H9 (cell line): ENCODE data around the gene BRSK2. TPM values are rescaled to one million over a fixed set of nuclear protein-coding genes. Genes with fewer than 3 reads are reported as not detected.

Experiments used
- DNase-seq: peaks from one replicate; pipeline ENCODE4 v3.0.0-alpha.2; 2017
- H2AFZ ChIP-seq: one replicate; pipeline ENCODE4 v1.6.1; 2013; ENCODE audit warnings: mild to moderate bottlenecking, low read length, control low read depth, moderate library complexity
- H2AK5ac ChIP-seq: 2 replicates; pipeline ENCODE4 v1.6.1; 2013; ENCODE audit warnings: low read length, control low read depth, mixed read lengths; ENCODE audit not compliant: insufficient read length
- H2BK120ac ChIP-seq: one replicate; pipeline ENCODE4 v1.6.1; 2013; ENCODE audit warnings: low read depth, mild to moderate bottlenecking, low read length, control low read depth, inconsistent platforms; ENCODE audit not compliant: poor library complexity, severe bottlenecking
- H2BK12ac ChIP-seq: 2 replicates; pipeline ENCODE4 v1.6.1; 2013; ENCODE audit warnings: low read length, control low read depth, mixed read lengths, low read depth; ENCODE audit not compliant: insufficient read length
- H2BK15ac ChIP-seq: 2 replicates; pipeline ENCODE4 v1.6.1; 2013; ENCODE audit warnings: low read depth, low read length, control low read depth
- H2BK20ac ChIP-seq: one replicate; pipeline ENCODE4 v1.6.1; 2013; ENCODE audit warnings: low read depth, mild to moderate bottlenecking, low read length, control low read depth, inconsistent platforms; ENCODE audit not compliant: poor library complexity, severe bottlenecking
- H2BK5ac ChIP-seq: 2 replicates; pipeline ENCODE4 v1.6.1; 2013; ENCODE audit warnings: low read length, control low read depth, mixed read lengths; ENCODE audit not compliant: insufficient read length
- H3K14ac ChIP-seq: 2 replicates; pipeline ENCODE4 v1.6.1; 2013; ENCODE audit warnings: low read length, control low read depth; ENCODE audit not compliant: insufficient read depth
- H3K18ac ChIP-seq: 2 replicates; pipeline ENCODE4 v1.6.1; 2013; ENCODE audit warnings: low read depth, mild to moderate bottlenecking, mixed read lengths, low read length, control low read depth; ENCODE audit not compliant: insufficient read length
- H3K23ac ChIP-seq: 2 replicates; pipeline ENCODE4 v1.6.1; 2013; ENCODE audit warnings: low read length, control low read depth, mixed read lengths, low read depth; ENCODE audit not compliant: insufficient read length
- H3K23me2 ChIP-seq: 2 replicates; pipeline ENCODE4 v1.6.1; 2013; ENCODE audit warnings: low read depth, mild to moderate bottlenecking, mixed read lengths, low read length, control low read depth; ENCODE audit not compliant: insufficient read length, poor library complexity, severe bottlenecking
- H3K27ac ChIP-seq: 2 replicates; pipeline ENCODE4 v1.5.1; 2013; ENCODE audit warnings: low read length, control low read depth, mixed read lengths, low read depth; ENCODE audit not compliant: insufficient read length
- H3K27me3 ChIP-seq: 2 replicates; pipeline ENCODE4 v1.6.1; 2013; ENCODE audit warnings: low read length, control low read depth, inconsistent platforms; ENCODE audit not compliant: insufficient read depth
- H3K4ac ChIP-seq: 2 replicates; pipeline ENCODE4 v1.6.1; 2013; ENCODE audit warnings: low read depth, mild to moderate bottlenecking, control low read depth, inconsistent platforms, low read length, moderate library complexity
- H3K4me1 ChIP-seq: 2 replicates; pipeline ENCODE4 v1.6.1; 2013; ENCODE audit warnings: low read length, control low read depth, inconsistent platforms; ENCODE audit not compliant: insufficient read depth
- H3K4me2 ChIP-seq: 2 replicates; pipeline ENCODE4 v1.6.1; 2013; ENCODE audit warnings: low read length, control low read depth, mixed read lengths; ENCODE audit not compliant: insufficient read length, insufficient read depth
- H3K56ac ChIP-seq: 2 replicates; pipeline ENCODE4 v1.6.1; 2013; ENCODE audit warnings: low read depth, mild to moderate bottlenecking, mixed read lengths, low read length, control low read depth; ENCODE audit not compliant: insufficient read length
- H3K79me1 ChIP-seq: 2 replicates; pipeline ENCODE4 v1.6.1; 2013; ENCODE audit warnings: low read depth, mild to moderate bottlenecking, moderate library complexity, low read length, control low read depth, inconsistent platforms; ENCODE audit not compliant: insufficient read depth, poor library complexity, severe bottlenecking
- H3K79me2 ChIP-seq: 2 replicates; pipeline ENCODE4 v1.6.1; 2013; ENCODE audit warnings: low read length, control low read depth, inconsistent platforms; ENCODE audit not compliant: insufficient read depth
- H3K9ac ChIP-seq: 2 replicates; pipeline ENCODE4 v1.6.1; 2013; ENCODE audit warnings: low read length, control low read depth, mixed read lengths; ENCODE audit not compliant: insufficient read length; ENCODE audit errors: extremely low read depth
- H3K9me3 ChIP-seq: one replicate; pipeline ENCODE4 v1.6.1; 2013; ENCODE audit warnings: low read depth, low read length, inconsistent platforms; ENCODE audit not compliant: control insufficient read depth
- H3T11ph ChIP-seq: one replicate; pipeline ENCODE4 v1.6.1; 2013; ENCODE audit warnings: mild to moderate bottlenecking, low read length, control low read depth, inconsistent platforms
- H4K20me1 ChIP-seq: one replicate; pipeline ENCODE4 v1.6.1; 2013; ENCODE audit not compliant: control insufficient read depth, insufficient read length, insufficient read depth
- H4K5ac ChIP-seq: 2 replicates; pipeline ENCODE4 v1.6.1; 2013; ENCODE audit warnings: low read depth, mild to moderate bottlenecking, mixed read lengths, low read length, control low read depth; ENCODE audit not compliant: insufficient read length
- H4K8ac ChIP-seq: replicated peaks from 2 replicates; pipeline ENCODE4 v1.6.1; 2013; ENCODE audit warnings: low read length, control low read depth, mixed read lengths, low read depth; ENCODE audit not compliant: insufficient read length
- H4K91ac ChIP-seq: 2 replicates; pipeline ENCODE4 v1.6.1; 2013; ENCODE audit warnings: low read depth, mild to moderate bottlenecking, moderate library complexity, mixed read lengths, low read length, control low read depth; ENCODE audit not compliant: insufficient read length
- H3K27ac Mint-ChIP-seq, 3 experiments: 2 replicates in 2 of 3; 3 replicates in 1 of 3; pipeline ENCODE4 v1.8.0; 2020 to 2021; ENCODE audit warnings: mixed read lengths in 3 of 3, mild to moderate bottlenecking in 1 of 3, moderate library complexity in 1 of 3
- H3K27me3 Mint-ChIP-seq: 2 replicates; pipeline ENCODE4 v1.8.0; 2021; ENCODE audit warnings: low read depth, mild to moderate bottlenecking, moderate library complexity, mixed read lengths
- H3K36me3 Mint-ChIP-seq, 3 experiments: 2 replicates in 2 of 3; 3 replicates in 1 of 3; pipeline ENCODE4 v1.8.0; 2020 to 2021; ENCODE audit warnings: low read depth in 3 of 3, mixed read lengths in 3 of 3; ENCODE audit not compliant: insufficient read depth in 1 of 3
- H3K4me1 Mint-ChIP-seq, 2 experiments: 2 replicates each; pipeline ENCODE4 v1.8.0; 2020; ENCODE audit warnings: mixed read lengths in 2 of 2
- H3K4me3 Mint-ChIP-seq, 2 experiments: 2 replicates in 1 of 2; 3 replicates in 1 of 2; pipeline ENCODE4 v1.8.0; 2020 to 2021; ENCODE audit warnings: mild to moderate bottlenecking in 2 of 2, mixed read lengths in 2 of 2, moderate library complexity in 1 of 2
- H3K9me3 Mint-ChIP-seq, 2 experiments: 2 replicates in 1 of 2; 3 replicates in 1 of 2; pipeline ENCODE4 v1.8.0; 2020; ENCODE audit warnings: mild to moderate bottlenecking in 2 of 2, mixed read lengths in 2 of 2, moderate library complexity in 1 of 2
- CTCF ChIP-seq: fragments of 200-600 bp; sonication (generic); conservative IDR thresholded peaks from 3 replicates; pipeline ENCODE4 v1.8.0; 2021; ENCODE audit warnings: antibody characterized with exemption, mild to moderate bottlenecking
- WGBS: extraction: QIAGEN DNeasy Blood & Tissue Kit; methylation state at CpG from one replicate; pipeline ENCODE4 v1.1.7; 2013; ENCODE audit warnings: missing lambda C conversion rate, low lambda C conversion rate, mixed read lengths; ENCODE audit not compliant: insufficient read length; ENCODE audit errors: extremely low coverage; 5-methylcytosine and 5-hydroxymethylcytosine counted together
- total RNA-seq: library from RNA; stranded (reverse); gene quantifications from 2 replicates; pipeline ENCODE4 v1.2.1, GENCODE V29; 2021

BRSK2 gene
- total RNA-seq, 1 experiment from 2014 or later, result 28.4 TPM

DNA sequence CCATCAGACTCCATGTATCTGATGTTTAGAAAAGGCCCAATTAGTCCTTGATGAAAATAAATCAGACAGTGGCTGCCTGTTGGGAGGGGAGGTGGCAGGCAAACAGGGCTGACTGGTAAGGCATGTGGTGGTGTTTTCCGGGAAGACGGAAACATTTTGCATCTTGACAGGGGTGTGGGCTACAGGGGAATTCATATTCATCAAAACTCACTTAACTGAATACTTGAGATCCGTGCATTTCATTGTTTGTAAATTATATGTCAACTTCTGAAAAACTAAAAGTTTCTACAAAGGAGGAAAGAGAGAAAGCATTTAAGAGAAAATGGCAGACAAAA, 107.0 kb downstream of the BRSK2 start:
- Histone ChIP-seq H3K18ac (no peak overlapping the region), H3T11ph (no peak overlapping the region)

More for the DNA sequence above, 107.0 kb downstream of the BRSK2 start:
- Histone ChIP-seq H2AFZ (no peak overlapping the region), H2BK15ac (no peak overlapping the region), H3K27ac (no peak overlapping the region), H2BK12ac (no peak overlapping the region), H4K91ac (no peak overlapping the region), H3K4ac (no peak overlapping the region), H3K79me1 (peaks cover 3% of the 10 kb centered on the region), H2AK5ac (no peak overlapping the region), H4K20me1 (peaks cover 2% of the 10 kb centered on the region), H3K23me2 (no peaks in the 10 kb centered on the region), H3K56ac (no peak overlapping the region), H3K79me2 (no peaks in the 10 kb centered on the region; the same call in 1 of the 2 replicates), H3K23ac (no peak overlapping the region), H3K4me1 (no peaks in the 10 kb centered on the region), H3K14ac (no peak overlapping the region), H2BK20ac (no peak overlapping the region), H2BK5ac (no peak overlapping the region), H3K9me3 (no peaks in the 10 kb centered on the region), H3K27me3 (no peaks in the 10 kb centered on the region), H4K5ac (no peak overlapping the region), H3K4me2 (no peak overlapping the region), H3K9ac (no peak overlapping the region), H4K8ac (no peak overlapping the region), H2BK120ac (no peak overlapping the region)
- Mint-ChIP-seq H3K27me3 (peaks cover 4% of the 10 kb centered on the region), H3K9me3 (peaks cover 8 to 15% of the 10 kb centered on the region in 2 experiments; a peak in 4 of 5 replicates), H3K4me3 (no peak overlapping the region), H3K4me1 (peaks cover 11 to 18% of the 10 kb centered on the region in 2 experiments), H3K27ac (no peak overlapping the region; a peak in 1 of 7 replicates), H3K36me3 (peaks cover 3 to 15% (median 5%) of the 10 kb centered on the region in 3 experiments)
- no peak for DNase-seq
- TF ChIP-seq CTCF, result no peak
- no CpG with 5 or more reads among the region's 3 CpGs for WGBS
